IMR-90 (cell line): ENCODE data around the gene ESYT1. TPM values are rescaled to one million over a fixed set of nuclear protein-coding genes. Genes with fewer than 3 reads are reported as not detected.

Experiments used
- ATAC-seq: fragments of 200-7000 bp; cut with Tn5 transposase; 2 replicates; pipeline ENCODE4 v1.9.1; 2020; ENCODE audit warnings: low read depth, mild to moderate bottlenecking, moderate library complexity
- BruUV-seq: library from RNA; stranded (reverse); fragments of 400-500 nt; replicated peaks from 2 replicates; lab custom pipeline; 2021; lab: Mats Ljungman, UMichigan
- CTCF ChIA-PET: fragments of 300-600 bp; formaldehyde crosslinking; extraction: SDS; loops from one replicate; lab custom pipeline; 2021; ENCODE audit warnings: antibody characterized with exemption; lab: Yijun Ruan, JAX
- POLR2A ChIA-PET: fragments of 300-600 bp; sonication (Branson Sonifier 250); formaldehyde crosslinking; loops from one replicate; lab custom pipeline; 2022; ENCODE audit warnings: antibody characterized with exemption; ENCODE audit not compliant: unreplicated experiment; lab: Charles Lee
- DNase-seq: peaks from one replicate; pipeline ENCODE4 v3.0.0; 2013
- H2AFZ ChIP-seq: replicated peaks from 2 replicates; pipeline ENCODE3; 2013; ENCODE audit warnings: low read length, mild to moderate bottlenecking; ENCODE audit not compliant: poor library complexity
- H2AK5ac ChIP-seq: 2 replicates; pipeline ENCODE4 v1.6.1; 2013; ENCODE audit warnings: low read depth, low read length, inconsistent platforms
- H2AK9ac ChIP-seq: replicated peaks from 2 replicates; pipeline ENCODE3; 2013; ENCODE audit warnings: mild to moderate bottlenecking, low read depth, low read length, moderate library complexity; ENCODE audit not compliant: poor library complexity
- H2BK120ac ChIP-seq: 2 replicates; pipeline ENCODE4 v1.6.1; 2013; ENCODE audit warnings: low read depth, low read length, inconsistent platforms
- H2BK15ac ChIP-seq: 3 replicates; pipeline ENCODE4 v1.6.1; 2013; ENCODE audit warnings: low read depth, low read length, inconsistent platforms
- H2BK20ac ChIP-seq: 2 replicates; pipeline ENCODE4 v1.6.1; 2013; ENCODE audit warnings: low read depth, mild to moderate bottlenecking, inconsistent platforms, low read length, moderate library complexity
- H2BK5ac ChIP-seq: 2 replicates; pipeline ENCODE4 v1.6.1; 2013; ENCODE audit warnings: mild to moderate bottlenecking, low read depth, low read length, inconsistent platforms; ENCODE audit not compliant: poor library complexity, severe bottlenecking
- H3K14ac ChIP-seq: replicated peaks from 2 replicates; pipeline ENCODE4 v1.6.1; 2013; ENCODE audit warnings: low read depth, low read length, inconsistent platforms
- H3K18ac ChIP-seq: 2 replicates; pipeline ENCODE4 v1.6.1; 2013; ENCODE audit warnings: low read depth, low read length, control low read depth
- H3K23ac ChIP-seq: 2 replicates; pipeline ENCODE4 v1.6.1; 2013; ENCODE audit warnings: low read depth, low read length, inconsistent platforms
- H3K27ac ChIP-seq: 2 replicates; pipeline ENCODE4 v1.5.1; 2013; ENCODE audit warnings: mild to moderate bottlenecking, control low read depth, low read length; ENCODE audit not compliant: insufficient read depth
- H3K27me3 ChIP-seq: 2 replicates; pipeline ENCODE4 v1.6.1; 2013; ENCODE audit warnings: low read length; ENCODE audit not compliant: control insufficient read depth, insufficient read depth
- H3K36me3 ChIP-seq: 2 replicates; pipeline ENCODE4 v1.6.1; 2013; ENCODE audit warnings: low read length, mixed read lengths; ENCODE audit not compliant: control insufficient read depth, insufficient read depth
- H3K4ac ChIP-seq: 2 replicates; pipeline ENCODE4 v1.6.1; 2013; ENCODE audit warnings: low read depth, low read length, inconsistent platforms
- H3K4me1 ChIP-seq: 2 replicates; pipeline ENCODE4 v1.6.1; 2013; ENCODE audit warnings: low read length, mixed read lengths; ENCODE audit not compliant: control insufficient read depth, insufficient read depth
- H3K4me2 ChIP-seq: 2 replicates; pipeline ENCODE4 v1.6.1; 2013; ENCODE audit warnings: low read depth, mild to moderate bottlenecking, control low read depth, low read length, moderate library complexity
- H3K4me3 ChIP-seq: 2 replicates; pipeline ENCODE4 v1.5.1; 2013; ENCODE audit warnings: low read depth, mild to moderate bottlenecking, control low read depth, low read length, moderate library complexity; ENCODE audit not compliant: insufficient read depth
- H3K56ac ChIP-seq: 2 replicates; pipeline ENCODE4 v1.6.1; 2013; ENCODE audit warnings: low read length, inconsistent platforms; ENCODE audit not compliant: insufficient read depth; ENCODE audit errors: extremely low read depth
- H3K79me1 ChIP-seq, 2 experiments: 2 replicates each; pipeline ENCODE4 v1.6.1; 2013; ENCODE audit warnings: low read length in 2 of 2, inconsistent platforms in 1 of 2, low read depth in 1 of 2
- H3K9ac ChIP-seq: 2 replicates; pipeline ENCODE4 v1.6.1; 2013; ENCODE audit warnings: low read depth, low read length, control low read depth
- H3K9me1 ChIP-seq: 2 replicates; pipeline ENCODE4 v1.6.1; 2013; ENCODE audit warnings: low read length, inconsistent platforms; ENCODE audit not compliant: insufficient read depth
- H3K9me3 ChIP-seq: 2 replicates; pipeline ENCODE4 v1.6.1; 2013; ENCODE audit warnings: low read length; ENCODE audit not compliant: control insufficient read depth, insufficient read depth
- H4K20me1 ChIP-seq: 2 replicates; pipeline ENCODE4 v1.6.1; 2013; ENCODE audit warnings: low read length, inconsistent platforms; ENCODE audit not compliant: insufficient read depth
- H4K5ac ChIP-seq: 2 replicates; pipeline ENCODE4 v1.6.1; 2013; ENCODE audit warnings: mild to moderate bottlenecking, low read depth, low read length, control low read depth
- H4K8ac ChIP-seq, 2 experiments: 2 replicates each; pipeline ENCODE4 v1.6.1; 2013; ENCODE audit warnings: low read depth in 2 of 2, low read length in 2 of 2, control low read depth in 1 of 2, inconsistent platforms in 1 of 2
- H4K91ac ChIP-seq: 2 replicates; pipeline ENCODE4 v1.6.1; 2013; ENCODE audit warnings: low read depth, low read length, inconsistent platforms; ENCODE audit not compliant: insufficient read depth
- BHLHE40 ChIP-seq: fragments of 150-350 bp; IDR thresholded peaks from 2 replicates; pipeline ENCODE4 v1.6.1; 2016; ENCODE audit warnings: mild to moderate bottlenecking, low read depth, low read length
- CEBPB ChIP-seq: IDR thresholded peaks from 2 replicates; pipeline ENCODE4 v1.6.1; 2012; ENCODE audit warnings: low read depth, low read length, improper control_type of control experiment
- CHD1 ChIP-seq: IDR thresholded peaks from 2 replicates; pipeline ENCODE4 v1.6.1; 2012; ENCODE audit warnings: low read depth, low read length, improper control_type of control experiment
- FOS ChIP-seq: fragments of 150-350 bp; IDR thresholded peaks from 2 replicates; pipeline ENCODE4 v1.6.1; 2016; ENCODE audit warnings: low read depth, low read length
- MAFK ChIP-seq: IDR thresholded peaks from 2 replicates; pipeline ENCODE4 v1.6.1; 2012; ENCODE audit warnings: low read depth, low read length, improper control_type of control experiment
- MXI1 ChIP-seq: IDR thresholded peaks from 2 replicates; pipeline ENCODE4 v1.6.1; 2012; ENCODE audit warnings: low read depth, mild to moderate bottlenecking, low read length, moderate library complexity, borderline replicate concordance
- NFE2L2 ChIP-seq: fragments of 150-350 bp; IDR thresholded peaks from 2 replicates; pipeline ENCODE4 v1.6.1; 2016; ENCODE audit warnings: low read depth, mild to moderate bottlenecking, low read length
- POLR2A ChIP-seq: IDR thresholded peaks from 2 replicates; pipeline ENCODE4 v1.6.1; 2012; ENCODE audit warnings: mild to moderate bottlenecking, low read depth, low read length
- RAD21 ChIP-seq: IDR thresholded peaks from 2 replicates; pipeline ENCODE4 v1.6.1; 2012; ENCODE audit warnings: low read length, improper control_type of control experiment
- RCOR1 ChIP-seq: IDR thresholded peaks from 2 replicates; pipeline ENCODE4 v1.6.1; 2012; ENCODE audit warnings: mild to moderate bottlenecking, low read length, improper control_type of control experiment; ENCODE audit not compliant: insufficient replicate concordance
- RFX5 ChIP-seq: IDR thresholded peaks from 2 replicates; pipeline ENCODE4 v1.8.0; 2012; ENCODE audit warnings: low read depth, mild to moderate bottlenecking, low read length, moderate library complexity
- SMC3 ChIP-seq: fragments of 150-350 bp; IDR thresholded peaks from 2 replicates; pipeline ENCODE4 v1.6.1; 2016; ENCODE audit warnings: low read depth, mild to moderate bottlenecking, antibody characterized with exemption, low read length, moderate library complexity
- WGBS, 2 experiments: methylation state at CpG; one replicate each; pipeline versions ENCODE4 v1.1.5 to v1.1.7; 2013; ENCODE audit warnings: missing lambda C conversion rate in 2 of 2; ENCODE audit not compliant: insufficient read length in 1 of 2; ENCODE audit errors: extremely low coverage in 2 of 2; 5-methylcytosine and 5-hydroxymethylcytosine counted together
- dilution Hi-C: fragments of 300-500 bp; cut with HindIII; formaldehyde crosslinking; loops from one replicate; pipeline ENCODE4 v1.14.3; 2018; ENCODE audit warnings: low sequenced_read_pairs; ENCODE audit not compliant: unreplicated experiment
- in situ Hi-C: fragments of 300-500 bp; cut with MboI; formaldehyde crosslinking; loops from 3 replicates; pipeline ENCODE4 v1.14.3; 2019; ENCODE audit warnings: low sequenced_read_pairs, inconsistent platforms, mixed read lengths
- intact Hi-C: fragments of 100-400 bp; cut with micrococcal nuclease; formaldehyde crosslinking; loops from 2 replicates; pipeline ENCODE4 v1.10.0; 2022
- polyA plus RNA-seq, 3 experiments: library from polyadenylated mRNA; depleted of rRNA; stranded (reverse); fragments of >200 nt; gene quantifications; 2 replicates each; pipeline ENCODE4 v1.2.3, GENCODE V29; 2012; ENCODE audit warnings: low replicate concordance in 1 of 3
- total RNA-seq: library from RNA; depleted of rRNA; stranded (reverse); fragments of >200 nt; gene quantifications from 2 replicates; pipeline ENCODE4 v1.2.3, GENCODE V29; 2012
- TF ChIP-seq, protein P1 (sequence below): fragments of 150-350 bp; IDR thresholded peaks from 2 replicates; pipeline ENCODE4 v1.6.1; 2016; ENCODE audit warnings: low read depth, mild to moderate bottlenecking, low read length, moderate library complexity, borderline replicate concordance
- TF ChIP-seq, protein P2 (sequence below): conservative IDR thresholded peaks from 2 replicates; pipeline ENCODE4 v1.5.1; 2012; ENCODE audit warnings: mild to moderate bottlenecking, low read depth, low read length, improper control_type of control experiment

Gene ESYT1
- total and polyA plus RNA-seq, 2 of the 4 experiments (the other 2 are of a cell fraction): 150 to 153 TPM

DNA sequence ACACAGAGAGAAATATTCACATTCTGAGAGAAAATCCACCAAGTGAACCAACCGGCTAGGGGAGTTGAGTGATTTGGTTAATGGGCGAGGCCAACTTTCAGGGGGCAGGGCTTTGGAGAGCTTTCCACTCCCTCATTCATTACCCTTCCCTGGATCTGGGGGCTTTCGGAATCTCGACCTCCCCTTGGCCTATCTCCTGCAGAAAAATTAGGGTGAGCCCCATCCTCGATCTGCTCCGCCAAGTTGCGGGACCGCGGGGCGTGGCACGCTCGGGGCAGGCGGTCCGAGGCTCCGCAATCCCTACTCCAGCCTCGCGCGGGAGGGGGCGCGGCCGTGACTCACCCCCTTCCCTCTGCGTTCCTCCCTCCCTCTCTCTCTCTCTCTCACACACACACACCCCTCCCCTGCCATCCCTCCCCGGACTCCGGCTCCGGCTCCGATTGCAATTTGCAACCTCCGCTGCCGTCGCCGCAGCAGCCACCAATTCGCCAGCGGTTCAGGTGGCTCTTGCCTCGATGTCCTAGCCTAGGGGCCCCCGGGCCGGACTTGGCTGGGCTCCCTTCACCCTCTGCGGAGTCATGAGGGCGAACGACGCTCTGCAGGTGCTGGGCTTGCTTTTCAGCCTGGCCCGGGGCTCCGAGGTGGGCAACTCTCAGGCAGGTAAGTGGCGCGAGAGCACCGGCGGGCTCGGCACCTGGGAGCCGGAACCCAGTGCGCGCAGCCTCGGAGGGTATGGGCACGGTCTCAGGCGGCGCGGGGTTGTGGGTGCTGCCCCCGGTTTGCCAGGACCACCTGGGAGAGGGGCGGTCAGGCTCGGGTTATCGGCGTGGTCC lies 48.1 kb upstream of the ESYT1 start, which contains the start of gene ERBB3:
Gene ERBB3 (plus strand): TSS at position 443 of the 833 bp plus-strand sequence. CDS start 136 bp downstream, at position 579.
- Histone ChIP-seq H2AK5ac (no peak within 1 kb of the TSS), H2AFZ (peak within 1 kb of the TSS; percentile 100), H3K4me1 (peaks cover 4% of the 10 kb centered on the region; the same call in 1 of the 2 replicates), H2BK15ac (no peak within 1 kb of the TSS; the same call in 2 of the 3 replicates), H3K36me3 (no peaks in the 10 kb centered on the region), H2BK5ac (peak within 1 kb of the TSS; percentile 49), H3K14ac (0 out of 2 replicates have a peak within 1 kb of the TSS, but pooled peaks have one; percentile 61), H4K5ac (no peak within 1 kb of the TSS), H3K4me2 (peak within 1 kb of the TSS; percentile 96), H3K4me3 (peak within 1 kb of the TSS; percentile 67), H2BK120ac (no peak within 1 kb of the TSS; the same call in 1 of the 2 replicates), H4K91ac (no peak within 1 kb of the TSS; the same call in 1 of the 2 replicates), H3K9me1 (0 out of 2 replicates have a peak, but pooled peaks cover 3% of the 10 kb centered on the region), H3K18ac (no peak within 1 kb of the TSS), H2AK9ac (peak within 1 kb of the TSS; percentile 86), H3K9ac (peak within 1 kb of the TSS; percentile 66; the same call in 1 of the 2 replicates), H3K4ac (peak within 1 kb of the TSS; percentile 76; the same call in 1 of the 2 replicates), H3K23ac (peak within 1 kb of the TSS; percentile 84; the same call in 1 of the 2 replicates), H3K79me1 (no peaks in the 10 kb centered on the region), H3K56ac (no peak within 1 kb of the TSS), H3K27me3 (peaks cover 38% of the 10 kb centered on the region), H2BK20ac (no peak within 1 kb of the TSS; the same call in 1 of the 2 replicates), H4K20me1 (no peaks in the 10 kb centered on the region; the same call in 1 of the 2 replicates), H4K8ac (peak within 1 kb of the TSS in 1 of 2 experiments; percentile 90; a peak in 2 of 4 replicates), H3K9me3 (no peaks in the 10 kb centered on the region), H3K27ac (peak within 1 kb of the TSS; percentile 47; the same call in 1 of the 2 replicates)
- intact Hi-C loops: loop anchor here (1.0 to 2.0 kb wide), 2 partner anchors 24 to 33 kb away; partner anchors contain the start of gene PA2G4
- POLR2A ChIA-PET: no interaction called here
- WGBS, 2 experiments: 2% methylated on average over 19 of the region's 59 CpGs; no CpG with 5 or more reads in 1 of the 2 experiments
- CTCF ChIA-PET: interaction anchor here (0.6 to 1.4 kb wide), 5 partner anchors 10 to 38 kb away, joined by 3 to 4 read pairs (median 3); partner anchors contain the start of genes RPL41 and ZC3H10
- peak; percentile 81 for DNase-seq
- in situ Hi-C loops: no loop called here
- peak; percentile 89 for ATAC-seq
- no TSS peak for BruUV-seq
- dilution Hi-C loops: no loop called here
- no peak for TF ChIP-seq RCOR1
- no peak for TF ChIP-seq RFX5
- peak; percentile 80 for TF ChIP-seq FOS
- TF ChIP-seq, protein P1, sequence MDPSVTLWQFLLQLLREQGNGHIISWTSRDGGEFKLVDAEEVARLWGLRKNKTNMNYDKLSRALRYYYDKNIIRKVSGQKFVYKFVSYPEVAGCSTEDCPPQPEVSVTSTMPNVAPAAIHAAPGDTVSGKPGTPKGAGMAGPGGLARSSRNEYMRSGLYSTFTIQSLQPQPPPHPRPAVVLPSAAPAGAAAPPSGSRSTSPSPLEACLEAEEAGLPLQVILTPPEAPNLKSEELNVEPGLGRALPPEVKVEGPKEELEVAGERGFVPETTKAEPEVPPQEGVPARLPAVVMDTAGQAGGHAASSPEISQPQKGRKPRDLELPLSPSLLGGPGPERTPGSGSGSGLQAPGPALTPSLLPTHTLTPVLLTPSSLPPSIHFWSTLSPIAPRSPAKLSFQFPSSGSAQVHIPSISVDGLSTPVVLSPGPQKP: no peak
- TF ChIP-seq MAFK: no peak
- TF ChIP-seq RAD21: no peak
- no peak for TF ChIP-seq POLR2A
- peak; percentile 58; the same call in 1 of the 2 replicates for TF ChIP-seq BHLHE40
- TF ChIP-seq CHD1: no peak
- no peak for TF ChIP-seq SMC3
- no peak for TF ChIP-seq NFE2L2
- TF ChIP-seq, protein P2, sequence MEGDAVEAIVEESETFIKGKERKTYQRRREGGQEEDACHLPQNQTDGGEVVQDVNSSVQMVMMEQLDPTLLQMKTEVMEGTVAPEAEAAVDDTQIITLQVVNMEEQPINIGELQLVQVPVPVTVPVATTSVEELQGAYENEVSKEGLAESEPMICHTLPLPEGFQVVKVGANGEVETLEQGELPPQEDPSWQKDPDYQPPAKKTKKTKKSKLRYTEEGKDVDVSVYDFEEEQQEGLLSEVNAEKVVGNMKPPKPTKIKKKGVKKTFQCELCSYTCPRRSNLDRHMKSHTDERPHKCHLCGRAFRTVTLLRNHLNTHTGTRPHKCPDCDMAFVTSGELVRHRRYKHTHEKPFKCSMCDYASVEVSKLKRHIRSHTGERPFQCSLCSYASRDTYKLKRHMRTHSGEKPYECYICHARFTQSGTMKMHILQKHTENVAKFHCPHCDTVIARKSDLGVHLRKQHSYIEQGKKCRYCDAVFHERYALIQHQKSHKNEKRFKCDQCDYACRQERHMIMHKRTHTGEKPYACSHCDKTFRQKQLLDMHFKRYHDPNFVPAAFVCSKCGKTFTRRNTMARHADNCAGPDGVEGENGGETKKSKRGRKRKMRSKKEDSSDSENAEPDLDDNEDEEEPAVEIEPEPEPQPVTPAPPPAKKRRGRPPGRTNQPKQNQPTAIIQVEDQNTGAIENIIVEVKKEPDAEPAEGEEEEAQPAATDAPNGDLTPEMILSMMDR: peak; percentile 19; the same call in 1 of the 2 replicates
- no peak for TF ChIP-seq CEBPB
- peak; percentile 81 for TF ChIP-seq MXI1
